HG03558 (cell line): Measurements from ENCODE around the gene CSRP1.
"Not testable (repeated sequence)": the region's sequence is repeated elsewhere in the genome, so short reads cannot be mapped to it uniquely, and the experiment has no call there.

ENCODE experiments used
- ATAC-seq: cut with Tn5 transposase; IDR thresholded peaks from one replicate; pipeline ENCODE4 v1.9.1; 2021; ENCODE audit warnings: moderate number of reproducible peaks; ENCODE audit not compliant: unreplicated experiment; ENCODE audit errors: extremely low read depth

CSRP1 gene

DNA sequence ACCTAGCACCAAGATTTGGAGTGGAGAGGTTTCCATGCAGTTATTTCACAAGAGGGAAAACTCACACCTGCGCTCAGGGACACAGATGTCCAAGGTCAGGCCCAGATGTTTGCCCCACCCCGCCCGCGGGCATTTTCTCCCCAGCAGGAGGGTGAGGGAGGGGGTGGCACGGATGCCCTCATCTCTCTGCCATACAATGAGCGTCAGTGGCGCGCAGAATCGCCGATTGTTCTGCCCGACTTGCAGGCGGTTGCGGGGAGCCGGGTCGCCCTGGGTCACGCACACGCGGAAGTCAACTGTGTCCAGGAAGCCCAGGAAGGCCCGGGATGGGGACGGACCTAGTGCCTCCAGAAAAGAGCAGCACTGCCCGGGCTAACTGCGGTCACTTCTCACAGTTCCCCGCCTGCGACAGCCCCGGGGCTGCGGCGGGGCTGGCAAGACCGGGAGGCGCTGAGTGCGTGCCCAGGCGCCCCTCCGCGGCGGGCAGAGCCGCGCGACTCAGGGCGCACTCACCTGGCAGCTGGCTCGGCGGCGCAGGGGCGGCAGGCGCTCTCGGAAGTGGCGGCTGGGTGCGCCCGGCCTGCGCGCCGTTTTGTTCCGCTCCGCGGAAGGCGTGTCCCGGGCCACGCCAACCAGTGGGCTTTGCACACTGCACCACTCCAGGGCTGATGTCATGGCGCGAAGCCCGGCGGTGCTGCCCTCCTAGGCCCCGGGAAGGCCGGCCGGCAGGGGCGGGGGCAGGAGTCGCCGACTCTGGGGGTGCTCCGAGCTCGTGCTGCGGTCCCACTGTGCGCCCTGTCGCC lies at the start of gene CSRP1:
CSRP1 (minus strand) TSS at position 567 of the 803 bp plus-strand sequence. CDS start 10,820 bp downstream, outside the sequence.
- peak; percentile 82 for ATAC-seq

DNA sequence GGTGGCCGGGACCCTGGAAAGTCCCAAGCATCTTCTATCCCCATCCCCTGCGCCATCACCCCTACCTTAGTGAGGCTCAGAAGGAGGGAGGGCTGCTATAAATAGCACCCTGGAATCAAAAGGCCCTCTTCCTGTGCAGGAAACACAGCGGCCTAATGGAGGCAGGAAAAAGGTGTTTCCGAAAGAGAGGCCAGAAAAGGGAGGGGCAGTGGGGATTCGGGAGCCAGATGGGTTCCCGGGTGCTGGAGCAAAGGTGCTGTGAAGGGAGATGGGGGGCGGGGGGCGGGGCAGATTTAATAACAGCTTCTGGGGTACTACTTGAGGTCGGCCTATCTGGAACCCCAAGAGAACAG lies 48.6 kb upstream of the CSRP1 start:
- ATAC-seq: no peak

DNA sequence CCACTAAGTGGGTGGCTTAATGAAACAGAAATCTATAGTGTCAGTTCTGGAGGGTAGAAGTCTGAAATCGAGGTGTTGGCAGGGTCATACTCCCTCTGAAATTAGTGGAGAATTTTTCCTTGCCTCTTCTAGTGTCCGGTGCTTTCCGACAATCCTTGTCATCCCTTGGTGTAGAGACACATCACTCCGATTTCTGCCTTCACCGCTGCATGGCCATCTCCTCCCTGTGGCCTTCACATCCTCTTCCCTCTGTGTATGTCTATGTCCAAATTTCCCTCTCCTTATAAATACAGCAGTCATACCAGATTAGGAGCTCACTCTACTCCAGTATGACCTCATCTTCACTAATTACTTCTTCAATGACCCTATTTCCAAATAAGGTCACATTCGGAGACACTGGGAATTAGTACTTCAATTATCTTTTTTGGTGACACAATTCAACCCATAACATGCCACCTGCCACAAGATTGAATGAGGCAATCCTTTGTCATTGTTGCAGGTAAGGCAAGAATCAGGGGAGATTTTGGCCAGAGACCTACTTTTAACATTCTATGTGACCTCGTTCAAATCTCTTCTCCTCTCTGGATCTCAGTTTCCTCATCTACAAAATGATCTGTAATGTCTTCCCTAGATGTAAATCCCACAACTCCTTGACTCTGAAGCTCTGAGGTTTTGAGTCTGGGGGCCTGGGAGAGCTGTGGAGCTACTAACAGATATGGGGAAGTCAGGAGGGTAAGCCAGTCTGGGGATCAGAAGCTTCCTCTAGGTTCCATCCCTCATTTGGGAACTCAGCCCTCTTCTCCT lies 48.1 kb upstream of the CSRP1 start:
- no peak for ATAC-seq

DNA sequence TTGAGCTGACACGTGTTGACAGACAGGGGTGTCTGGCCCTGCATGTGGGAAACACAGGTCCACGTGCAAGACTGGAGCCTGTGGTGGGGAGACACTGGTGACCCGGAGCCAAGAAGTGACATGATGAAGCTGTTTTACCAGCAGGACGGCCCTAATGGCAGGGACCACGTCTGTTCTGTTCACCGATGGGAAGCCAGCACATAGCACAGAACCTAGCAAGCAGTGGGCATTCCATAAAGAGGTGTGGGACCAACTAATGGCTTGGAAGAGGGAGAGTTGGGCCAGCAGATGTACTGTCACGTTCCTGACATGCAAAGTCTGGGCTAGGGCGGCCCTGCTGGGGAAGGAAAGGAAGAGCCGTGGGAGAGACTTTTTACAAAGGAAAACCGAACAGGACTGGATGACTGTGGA lies 47.3 kb upstream of the CSRP1 start:
- ATAC-seq: no peak

DNA sequence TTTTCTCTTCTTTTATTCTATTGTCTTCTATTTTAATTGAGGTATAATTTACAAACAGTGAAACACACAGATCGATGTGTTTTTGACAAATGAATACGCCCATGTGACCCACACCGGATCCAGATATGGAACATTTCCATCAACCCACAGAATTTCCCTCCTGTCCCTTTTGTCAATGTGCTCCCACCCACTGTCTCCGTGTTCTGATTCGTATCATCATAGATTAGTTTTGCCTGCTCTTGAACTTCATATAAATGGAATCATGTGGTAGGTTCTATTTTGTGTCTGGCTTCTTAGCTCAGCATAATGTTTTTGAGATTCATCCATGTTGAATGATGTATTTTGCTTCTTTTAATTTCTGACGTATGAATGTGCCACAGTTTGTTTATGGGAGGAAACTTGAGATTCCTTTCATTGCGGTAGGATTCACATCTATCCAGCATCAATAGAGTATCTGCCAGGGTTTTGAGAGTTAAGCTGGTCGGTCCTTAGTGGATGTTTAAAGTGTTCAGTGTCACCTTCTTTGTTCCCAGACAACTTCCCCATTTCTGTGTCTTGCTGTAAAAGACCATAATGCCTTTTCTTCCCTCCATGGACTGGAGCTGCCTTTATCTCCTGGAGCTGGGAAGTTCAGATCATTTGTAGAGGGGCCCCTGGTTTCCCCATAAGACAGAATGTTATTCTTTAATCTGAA lies 46.7 kb upstream of the CSRP1 start:
- ATAC-seq: no peak

DNA sequence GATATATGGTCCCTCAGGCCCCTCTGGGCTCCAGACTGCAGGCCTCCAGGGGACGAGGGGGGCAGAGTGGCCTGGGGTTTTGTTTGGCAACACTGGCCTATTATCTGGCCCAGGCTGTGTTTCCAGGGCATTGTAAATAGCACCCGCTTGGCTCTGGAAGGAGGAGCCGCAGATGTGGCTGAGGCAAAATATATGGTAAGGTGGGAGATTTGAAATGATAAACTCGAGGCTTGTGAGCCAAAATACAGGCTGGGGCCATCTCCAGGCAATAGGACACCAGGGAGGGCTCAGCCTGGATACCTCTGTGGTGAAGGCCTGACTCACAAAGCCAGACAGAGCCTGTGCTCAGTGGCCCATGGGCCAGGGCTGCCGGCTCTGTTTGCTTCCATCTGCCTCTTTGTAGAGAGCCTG lies 46.0 kb upstream of the CSRP1 start:
- ATAC-seq: no peak

DNA sequence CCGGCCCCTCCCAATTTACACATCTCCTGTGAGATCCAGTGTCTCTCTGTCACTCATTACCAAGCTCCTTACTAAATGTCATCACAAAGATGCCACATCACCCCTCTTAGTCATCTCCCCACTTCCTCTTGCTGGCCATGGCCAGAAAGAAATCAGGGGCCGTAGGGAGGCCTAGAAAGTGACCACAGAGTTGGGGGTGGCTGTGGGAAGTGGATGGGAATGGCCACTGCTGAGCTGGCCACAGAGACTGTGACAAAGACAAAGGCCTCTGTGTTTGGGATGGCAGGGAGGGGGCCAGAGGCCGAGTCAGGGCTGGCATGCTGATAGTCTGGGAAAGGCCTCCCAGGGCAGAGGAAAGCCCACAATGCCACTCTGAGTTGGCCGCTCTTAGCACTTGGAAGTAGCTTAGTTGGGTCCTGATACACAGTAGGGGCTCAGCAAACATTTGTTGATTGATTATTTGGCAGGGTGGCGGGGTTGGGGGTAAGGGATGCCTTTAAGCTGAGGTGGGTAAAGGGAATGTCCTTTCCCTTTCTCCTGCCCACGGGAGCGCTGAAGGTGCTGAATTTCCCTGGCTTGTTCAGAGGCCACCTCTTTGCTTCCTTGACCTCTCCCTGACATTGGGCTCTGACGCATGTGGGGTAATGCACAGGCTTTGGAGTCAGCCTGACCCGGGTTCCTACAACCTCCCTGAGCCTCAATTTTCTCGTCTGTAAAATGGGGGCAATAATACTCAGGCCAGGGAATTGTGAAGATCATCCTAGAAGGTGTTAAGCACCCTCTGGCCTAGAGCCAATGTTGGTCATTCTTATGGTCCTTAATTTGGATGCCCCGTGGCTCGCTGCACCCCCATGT lies 45.2 kb upstream of the CSRP1 start:
- no peak for ATAC-seq

DNA sequence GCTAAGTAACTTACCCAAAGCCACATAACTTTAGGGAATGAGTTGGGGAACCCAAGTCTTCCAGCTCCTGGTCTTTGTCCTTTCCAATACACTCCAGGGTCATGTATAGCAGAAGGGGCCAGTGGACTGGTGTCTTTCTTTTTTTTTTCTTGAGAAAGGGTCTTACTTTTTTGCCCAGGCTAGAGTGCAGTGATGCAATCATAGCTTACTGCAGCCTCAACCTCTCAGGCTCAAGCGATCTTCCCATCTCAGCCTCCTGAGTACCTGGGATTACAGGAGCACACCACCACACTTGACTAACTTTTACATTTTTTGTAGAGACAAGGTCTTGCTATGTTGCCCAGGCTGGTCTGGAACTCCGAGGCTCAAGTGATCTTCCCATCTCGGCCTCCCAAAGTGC lies 44.2 kb upstream of the CSRP1 start:
- no peak for ATAC-seq

DNA sequence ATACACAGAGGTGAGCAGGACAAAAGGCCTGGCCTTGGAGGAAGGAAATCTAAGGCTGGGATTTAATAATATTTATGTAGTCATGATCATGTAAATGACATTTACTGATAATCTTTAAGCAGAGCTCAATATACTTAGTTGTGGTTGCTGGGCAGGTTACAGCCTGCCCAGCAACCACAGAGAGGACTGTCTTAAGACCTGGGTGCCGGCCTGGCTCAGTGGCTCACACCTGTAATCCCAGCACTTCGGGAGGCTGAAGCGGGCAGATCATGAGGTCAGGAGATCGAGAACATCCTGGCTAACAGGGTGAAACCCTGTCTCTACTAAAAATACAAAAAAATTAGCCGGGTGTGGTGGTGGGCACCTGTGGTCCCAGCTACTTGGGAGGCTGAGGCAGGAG lies 42.6 kb upstream of the CSRP1 start:
- ATAC-seq: not testable (repeated sequence)

DNA sequence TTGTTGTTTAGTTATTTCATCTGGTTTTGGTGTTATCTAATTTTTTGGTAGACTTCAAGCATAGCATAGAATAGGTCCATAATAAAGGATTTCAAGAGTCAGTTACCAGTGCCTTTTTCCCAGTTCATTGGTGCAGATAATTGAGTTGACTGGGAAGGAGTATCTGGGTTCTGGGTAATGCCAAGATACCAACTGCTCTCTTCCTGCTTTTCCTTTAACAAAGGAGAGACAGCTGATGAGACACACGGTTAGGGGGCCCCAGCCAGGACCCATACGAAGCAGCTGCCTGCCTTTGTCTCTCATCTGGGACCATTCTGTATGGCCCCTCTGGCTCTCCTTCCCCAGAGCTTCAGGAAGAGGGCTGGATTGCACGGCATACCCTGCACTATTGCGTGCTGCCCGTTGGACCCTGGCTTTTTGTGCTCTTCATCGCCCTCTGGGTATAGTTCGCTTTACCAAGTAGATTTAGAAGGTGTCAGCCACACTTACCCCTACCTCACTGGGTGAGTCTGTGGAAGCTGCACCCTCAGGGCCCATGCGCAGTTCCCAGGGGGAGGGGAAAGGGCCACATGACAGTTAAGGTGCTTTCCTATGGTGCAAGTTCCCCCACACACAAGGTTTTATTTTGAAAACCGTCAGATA lies 39.0 kb upstream of the CSRP1 start:
- ATAC-seq: no peak

DNA sequence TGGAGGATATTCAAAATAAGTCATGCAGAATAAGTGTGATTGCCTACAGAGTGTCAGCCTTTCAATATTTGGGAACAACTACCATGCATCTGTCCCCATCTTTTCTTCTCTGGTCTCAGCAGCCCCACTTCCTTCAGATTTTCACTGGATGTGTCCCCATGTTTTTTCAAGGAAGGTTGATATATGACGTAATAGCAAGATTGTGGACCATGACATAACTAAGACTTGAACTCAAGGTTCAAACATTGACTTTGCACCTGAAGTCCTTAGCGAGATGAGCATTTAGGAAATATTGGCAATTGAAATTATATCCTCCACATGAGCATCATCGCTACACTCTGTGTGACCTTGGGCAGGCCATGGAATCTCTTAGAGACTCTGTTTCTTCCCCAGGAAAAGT lies 37.8 kb upstream of the CSRP1 start:
- no peak for ATAC-seq

DNA sequence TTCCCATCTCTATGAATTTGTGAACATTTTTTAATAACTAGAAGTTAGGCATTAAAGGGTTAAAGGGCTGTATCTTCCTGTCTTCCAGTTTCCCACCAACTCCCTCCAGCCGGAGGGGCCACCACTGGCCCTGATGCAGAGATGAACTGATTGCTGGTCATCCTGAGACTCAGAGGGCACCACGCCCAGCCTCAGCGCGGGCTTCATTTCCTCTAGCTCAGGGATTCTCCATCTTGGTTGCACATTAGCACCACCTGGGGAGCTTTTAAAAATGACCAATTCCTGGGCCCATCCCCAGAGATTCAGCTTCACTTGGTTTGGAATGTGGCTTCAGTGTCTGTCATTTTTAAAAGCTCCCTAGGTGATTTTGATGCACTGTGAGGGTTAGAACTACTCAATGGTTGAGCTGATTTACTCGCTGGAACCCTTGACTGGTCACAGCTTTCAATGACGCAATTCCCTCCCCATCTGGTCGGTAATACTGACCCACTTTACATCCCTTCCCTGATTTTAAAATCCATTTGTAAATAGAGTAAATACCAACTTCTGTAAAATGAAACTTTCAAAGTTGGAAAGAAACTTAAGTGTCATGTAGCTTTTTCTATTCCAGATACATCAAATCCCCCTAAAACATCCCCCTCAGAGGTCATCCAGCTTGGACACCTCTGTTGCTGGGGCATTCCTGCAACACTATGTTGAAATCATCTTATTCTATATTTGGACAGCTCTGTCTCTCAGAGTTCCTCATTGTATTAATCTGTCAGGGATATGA lies 37.1 kb upstream of the CSRP1 start:
- ATAC-seq: no peak

DNA sequence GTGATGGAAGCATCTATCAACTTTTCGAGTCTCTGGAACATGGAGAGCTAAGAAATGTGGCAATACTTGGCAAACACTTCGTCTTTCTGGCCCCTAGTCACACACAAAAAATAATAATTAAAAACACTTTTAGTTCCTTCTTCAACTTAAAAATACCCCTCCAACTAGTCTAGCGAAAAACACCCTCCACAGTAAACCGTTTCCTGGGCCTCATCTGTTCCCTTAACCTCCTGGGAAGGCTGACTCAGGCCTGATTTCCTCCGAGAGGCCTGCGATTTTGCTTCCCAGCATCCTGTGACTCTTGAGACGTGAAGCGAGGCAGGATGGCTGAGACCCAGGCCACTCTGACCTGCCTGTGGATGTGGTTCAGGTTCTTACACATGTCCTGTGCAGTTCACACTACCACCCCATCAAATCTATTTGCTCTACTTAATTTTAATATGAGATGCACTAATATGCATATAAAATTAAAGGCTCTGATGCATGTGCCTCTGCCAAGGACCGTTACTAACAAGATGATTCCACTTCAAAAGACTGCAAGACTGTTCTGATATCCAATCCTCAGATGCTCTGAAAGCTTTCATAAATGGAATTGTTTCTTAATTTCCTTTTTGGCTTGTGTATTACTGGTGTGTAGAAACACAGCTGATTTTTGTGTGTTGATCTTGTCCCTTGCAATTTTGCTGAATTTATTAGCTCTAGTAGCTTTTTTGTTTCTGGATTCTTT lies 35.5 kb upstream of the CSRP1 start:
- no peak for ATAC-seq

DNA sequence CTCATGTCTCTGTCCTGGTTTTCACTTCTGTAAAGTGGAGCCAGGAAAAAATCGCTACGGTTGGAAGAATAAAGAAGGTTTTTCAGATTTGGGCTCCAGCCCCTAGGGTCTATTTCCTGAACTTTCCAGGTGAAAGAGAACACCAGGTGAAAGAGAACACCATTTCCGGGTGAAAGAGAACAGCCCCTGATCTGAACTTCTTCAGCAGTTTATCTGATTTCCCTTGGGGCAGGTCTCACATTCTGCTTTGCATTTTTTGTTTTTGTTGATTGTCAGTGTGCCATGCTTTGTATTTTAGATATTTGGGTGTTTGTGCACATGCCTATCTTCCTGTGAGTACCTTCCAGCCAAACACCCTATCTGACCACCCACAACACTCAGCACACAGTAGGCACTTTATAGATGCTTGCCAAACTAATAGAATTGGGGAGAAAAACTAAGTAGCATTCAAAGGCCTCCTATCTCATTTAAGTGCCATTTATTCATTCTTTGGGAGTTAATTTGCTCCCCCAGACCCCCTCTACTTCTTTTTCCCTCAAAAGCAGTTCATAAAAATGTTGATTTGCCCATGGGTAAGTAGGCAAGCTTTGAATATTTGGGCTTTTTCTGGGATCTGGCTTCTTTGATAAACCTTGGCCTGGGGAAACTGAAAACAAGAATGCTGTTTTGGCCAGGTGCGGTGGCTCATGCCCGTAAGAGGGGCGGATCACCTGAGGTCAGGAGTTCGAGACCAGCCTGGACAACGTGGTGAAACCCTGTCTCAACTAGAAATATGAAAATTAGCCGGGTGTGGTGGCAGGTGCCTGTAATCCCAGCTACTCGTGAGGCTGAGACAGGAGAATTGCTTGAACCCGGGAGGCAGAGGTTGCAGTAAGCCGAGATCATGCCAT lies 34.2 kb upstream of the CSRP1 start:
- ATAC-seq: no peak

DNA sequence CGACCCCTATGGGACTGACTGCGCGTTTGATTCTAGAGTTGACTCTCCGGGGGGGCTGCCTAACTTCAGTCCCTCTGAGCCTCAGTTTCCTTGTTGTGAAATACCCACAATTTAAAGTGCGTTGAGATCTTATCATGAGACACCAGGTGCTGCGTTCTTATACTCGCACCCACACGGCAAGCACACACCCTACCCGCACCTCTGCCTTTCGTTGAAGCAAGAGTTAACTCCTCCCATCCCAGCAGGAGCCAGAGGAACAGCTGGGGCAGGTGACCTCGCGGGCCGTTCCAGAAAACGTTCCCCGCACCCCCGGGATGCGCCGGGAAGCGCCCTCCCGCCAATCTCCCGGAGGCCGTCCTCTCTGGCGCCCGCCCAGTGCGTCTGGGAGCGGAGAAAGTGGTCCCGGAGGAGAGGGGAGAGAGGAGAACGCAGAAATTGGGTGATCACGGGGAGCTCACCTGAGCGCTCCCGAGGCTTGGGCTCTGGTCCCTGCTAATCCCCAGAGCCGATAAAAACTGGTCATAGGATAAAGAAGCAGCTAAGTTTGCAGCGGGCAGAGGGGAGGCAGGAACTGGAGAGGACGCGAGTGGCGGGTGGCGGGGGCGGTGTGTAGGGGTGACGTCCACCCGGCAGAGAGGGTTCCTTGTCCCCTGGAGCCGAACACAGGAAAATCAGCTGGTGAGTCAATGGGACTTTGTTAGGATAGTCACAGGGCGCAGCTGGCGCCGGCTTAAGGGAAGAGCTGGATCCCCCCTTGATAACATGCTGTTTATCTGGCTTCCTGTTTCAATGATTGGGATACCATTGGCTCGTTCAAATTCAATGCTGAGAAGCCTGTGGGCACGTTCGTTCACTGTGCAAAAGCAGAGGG lies 32.9 kb upstream of the CSRP1 start:
- no peak for ATAC-seq
